Testis (tissue), 2 donors: ENCODE measurements around the gene ACAD9.

Experiments
- CTCF ChIP-seq, 3 experiments: fragments of 450-650 bp in 2 of 3; fragments of 200-600 bp in 1 of 3; sonication (generic) in 1 of 3; IDR thresholded peaks; one replicate each; pipeline ENCODE4 v1.5.1; 2016 to 2019; ENCODE audit warnings: antibody characterized with exemption in 3 of 3, mild to moderate bottlenecking in 2 of 3, moderate library complexity in 1 of 3
- POLR2A ChIP-seq: fragments of 450-650 bp; IDR thresholded peaks from one replicate; pipeline ENCODE4 v1.6.1; 2017; ENCODE audit warnings: antibody characterized with exemption, mild to moderate bottlenecking, moderate library complexity

GRCh38 chr3:128917291-128917690, 37.9 kb downstream of the ACAD9 start:
- TF ChIP-seq CTCF (IDR thresholded peaks at IDR 0.05) (no peak), POLR2A (no peak)
